Endothelial cell of umbilical vein (primary cell): ENCODE measurements around the gene NRXN3.

ENCODE experiments used
- JUN ChIP-seq: IDR thresholded peaks from 2 replicates; pipeline ENCODE4 v1.6.1; 2011; ENCODE audit warnings: borderline replicate concordance, low read depth; ENCODE audit not compliant: insufficient read length, insufficient read depth
- MYC ChIP-seq: IDR thresholded peaks from one replicate; pipeline ENCODE4 v1.6.1; 2011; ENCODE audit warnings: mild to moderate bottlenecking, low read depth, low read length
- POLR2A ChIP-seq: IDR thresholded peaks from 2 replicates; pipeline ENCODE4 v1.6.1; 2012; ENCODE audit warnings: low read depth, mild to moderate bottlenecking, control low read depth, low read length
- POLR2AphosphoS5 ChIP-seq: IDR thresholded peaks from 2 replicates; pipeline ENCODE4 v1.6.1; 2012; ENCODE audit warnings: low read depth, mild to moderate bottlenecking, control low read depth, low read length, moderate library complexity; ENCODE audit not compliant: insufficient read depth
- TF ChIP-seq, protein P1 (sequence below), 2 donors: IDR thresholded peaks; 1 replicate in 1 of 2; 2 replicates in 1 of 2; pipeline ENCODE4 v1.5.1; 2011; ENCODE audit warnings: low read length in 2 of 2, mild to moderate bottlenecking in 2 of 2, moderate library complexity in 2 of 2, control low read depth in 1 of 2, inconsistent platforms in 1 of 2, low read depth in 1 of 2; ENCODE audit not compliant: insufficient read depth in 1 of 2; ENCODE audit errors: extremely low read depth in 1 of 2

DNA sequence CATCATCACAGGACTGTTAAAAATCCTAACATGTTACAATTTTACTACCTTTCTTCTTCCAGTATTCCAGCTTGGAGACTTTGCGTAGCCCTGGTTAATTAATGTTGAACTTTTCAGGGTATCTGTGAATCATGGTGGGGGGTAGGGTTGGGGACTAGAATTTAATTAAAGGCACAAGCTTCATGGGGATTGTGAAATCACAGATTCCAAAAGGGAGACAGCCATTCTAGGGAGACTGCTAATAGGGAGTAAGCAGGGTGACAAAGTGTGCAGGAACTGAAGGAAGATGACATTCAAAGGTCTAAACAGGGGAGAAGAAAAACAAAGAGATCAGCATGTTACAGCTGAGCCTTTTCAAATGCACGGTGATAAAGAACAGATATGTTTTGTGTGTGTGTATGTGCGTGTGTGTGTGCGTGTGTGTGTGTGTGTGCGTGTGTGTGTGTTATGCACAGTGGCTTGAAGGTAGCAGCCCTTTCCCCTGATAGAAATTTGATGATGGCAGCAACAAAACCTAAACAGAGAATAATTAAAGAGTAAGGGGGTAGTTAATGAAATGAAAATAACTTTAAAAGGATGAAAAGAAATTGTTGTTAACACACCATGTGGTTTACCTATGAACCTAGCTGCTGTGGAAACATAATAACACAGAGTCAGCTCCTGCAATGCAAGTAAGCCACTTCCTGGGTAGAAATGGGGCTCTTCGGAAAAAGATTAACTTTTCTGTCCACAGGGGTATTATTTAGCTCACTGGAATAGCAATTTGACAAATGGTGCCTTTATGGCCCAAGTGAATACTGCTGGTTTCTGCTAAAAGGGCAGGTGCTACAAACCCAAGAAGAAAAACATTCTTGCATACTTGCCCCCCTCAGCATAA, 1459.5 kb downstream of the NRXN3 start:
- TF ChIP-seq, protein P1, sequence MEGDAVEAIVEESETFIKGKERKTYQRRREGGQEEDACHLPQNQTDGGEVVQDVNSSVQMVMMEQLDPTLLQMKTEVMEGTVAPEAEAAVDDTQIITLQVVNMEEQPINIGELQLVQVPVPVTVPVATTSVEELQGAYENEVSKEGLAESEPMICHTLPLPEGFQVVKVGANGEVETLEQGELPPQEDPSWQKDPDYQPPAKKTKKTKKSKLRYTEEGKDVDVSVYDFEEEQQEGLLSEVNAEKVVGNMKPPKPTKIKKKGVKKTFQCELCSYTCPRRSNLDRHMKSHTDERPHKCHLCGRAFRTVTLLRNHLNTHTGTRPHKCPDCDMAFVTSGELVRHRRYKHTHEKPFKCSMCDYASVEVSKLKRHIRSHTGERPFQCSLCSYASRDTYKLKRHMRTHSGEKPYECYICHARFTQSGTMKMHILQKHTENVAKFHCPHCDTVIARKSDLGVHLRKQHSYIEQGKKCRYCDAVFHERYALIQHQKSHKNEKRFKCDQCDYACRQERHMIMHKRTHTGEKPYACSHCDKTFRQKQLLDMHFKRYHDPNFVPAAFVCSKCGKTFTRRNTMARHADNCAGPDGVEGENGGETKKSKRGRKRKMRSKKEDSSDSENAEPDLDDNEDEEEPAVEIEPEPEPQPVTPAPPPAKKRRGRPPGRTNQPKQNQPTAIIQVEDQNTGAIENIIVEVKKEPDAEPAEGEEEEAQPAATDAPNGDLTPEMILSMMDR (IDR thresholded peaks at IDR 0.05; ENCODE audit: extremely low read depth in 1 of 2, insufficient read depth in 1 of 2, low read depth in 1 of 2, low read length in 2 of 2) = no peak
- TF ChIP-seq POLR2AphosphoS5 = no peak
- TF ChIP-seq JUN = no peak
- TF ChIP-seq POLR2A = no peak
- TF ChIP-seq MYC = no peak
